Psoas muscle (tissue), 8 donors: ENCODE data around the gene KCTD1. TPM values are rescaled to one million over a fixed set of nuclear protein-coding genes. Genes with fewer than 3 reads are reported as not detected.

Source experiments
- ATAC-seq, 4 donors: fragments of 200-7000 bp; cut with Tn5 transposase; one replicate each; pipeline ENCODE4 v1.9.1; 2020; ENCODE audit warnings: moderate library complexity in 3 of 4, mild to moderate bottlenecking in 2 of 4
- DNase-seq, 2 donors: peaks; one replicate each; pipeline ENCODE4 v3.0.0-alpha.2; 2020
- H3K27ac ChIP-seq: fragments of 200-600 bp; one replicate; pipeline ENCODE4 v1.8.0; 2022
- H3K27me3 ChIP-seq, 3 donors: fragments of 200-600 bp in 1 of 3; one replicate each; pipeline versions ENCODE4 v1.6.1 to v1.8.0; 2013 to 2022; ENCODE audit warnings: low read length in 2 of 3, mild to moderate bottlenecking in 2 of 3, moderate library complexity in 1 of 3; ENCODE audit not compliant: insufficient read depth in 3 of 3
- H3K36me3 ChIP-seq, 2 donors: fragments of 200-600 bp in 1 of 2; one replicate each; pipeline versions ENCODE4 v1.6.1 to v1.8.0; 2013 to 2022; ENCODE audit warnings: low read depth in 1 of 2, mild to moderate bottlenecking in 1 of 2, moderate library complexity in 1 of 2; ENCODE audit not compliant: insufficient read depth in 1 of 2
- H3K4me1 ChIP-seq: fragments of 200-600 bp; one replicate; pipeline ENCODE4 v1.8.0; 2022
- H3K4me3 ChIP-seq: fragments of 200-600 bp; one replicate; pipeline ENCODE4 v1.8.0; 2022; ENCODE audit warnings: mild to moderate bottlenecking
- H3K9me3 ChIP-seq: fragments of 200-600 bp; one replicate; pipeline ENCODE4 v1.8.0; 2022
- CTCF ChIP-seq: fragments of 200-600 bp; IDR thresholded peaks from one replicate; pipeline ENCODE4 v1.8.0; 2022; ENCODE audit warnings: antibody characterized with exemption
- WGBS, 3 donors: extraction: QIAGEN DNeasy Blood & Tissue Kit; methylation state at CpG; one replicate each; pipeline versions ENCODE4 v1.1.6 to v1.1.7; 2013; 5-methylcytosine and 5-hydroxymethylcytosine counted together
- intact Hi-C, 2 donors: fragments of 100-400 bp; cut with DNase I; formaldehyde crosslinking; loops; one replicate each; pipeline versions ENCODE4 v1.11.0 to v1.14.2; 2022
- polyA plus RNA-seq, 3 donors: library from polyadenylated mRNA; stranded (reverse); fragments of 200-250 nt; gene quantifications; one replicate each; pipeline ENCODE4 v1.2.3, GENCODE V29; 2013
- total RNA-seq, 4 donors: library from RNA; stranded (reverse); fragmentation: NEBNext Ultra II Directional in 2 of 4; extraction: Animal tissue kit (Norgen Biotek cat#: 25700) in 2 of 4; gene quantifications; one replicate each; pipeline versions ENCODE4 v1.2.1 to v1.2.4, GENCODE V29; 2021 to 2023
- donor health status: healthy with polysubstance abuse.
- donor health status: DM: no; HTN: no; CAD: no; lungs with moderate emphysema.
- donor health status: Bipolar disorder and iron deficiency.
- donor health status: healthy.
- donor health status: DM: yes; HTN: yes; CAD: no.
- donor health status: DM: no; HTN: no; CAD: no.
- donor health status: DM: no; HTN: no; CAD: no.
- donor health status: DM: yes; HTN: yes; CAD: no.

KCTD1 gene
- total and polyA plus RNA-seq, 7 donors, result 2.6 to 8.6 (median 3.5) TPM

GRCh38 chr18:26566874-26567555, 18.7 kb upstream of the KCTD1 start:
- WGBS, 3 donors, result 58 to 78% (median 61%) methylated on average over 1 of the region's 1 CpG
- TF ChIP-seq CTCF, result no peak
- Histone ChIP-seq H3K4me3 (no peak overlapping the region), H3K36me3 (no peaks in the 10 kb centered on the region), H3K9me3 (peaks cover 5% of the 10 kb centered on the region), H3K4me1 (no peaks in the 10 kb centered on the region), H3K27me3 (peaks cover 0 to 4% (median 0%) of the 10 kb centered on the region in 3 donors), H3K27ac (no peak overlapping the region)
- DNase-seq, result no peak
- ATAC-seq, result no peak
- intact Hi-C loops, result no loop called here

- Histone ChIP-seq H3K9me3 (peaks cover 5% of the 10 kb centered on the region), H3K4me3 (no peak overlapping the region), H3K36me3 (no peaks in the 10 kb centered on the region), H3K27me3 (peaks cover 0 to 4% (median 0%) of the 10 kb centered on the region in 3 donors), H3K27ac (no peak overlapping the region), H3K4me1 (no peaks in the 10 kb centered on the region)
- ATAC-seq (no peak), DNase-seq (no peak)
- TF ChIP-seq CTCF, result no peak
- intact Hi-C loops, result no loop called here
Measured at GRCh38 chr18:26565514-26565913, 17.2 kb upstream of the KCTD1 start.

- Histone ChIP-seq H3K27ac (no peak overlapping the region), H3K9me3 (peaks cover 5% of the 10 kb centered on the region), H3K4me3 (no peak overlapping the region), H3K27me3 (peaks cover 0 to 4% (median 0%) of the 10 kb centered on the region in 3 donors), H3K36me3 (no peaks in the 10 kb centered on the region), H3K4me1 (no peaks in the 10 kb centered on the region)
- DNase-seq, result no peak
- 73 to 88% (median 74%) methylated on average over 3 of the region's 3 CpGs for WGBS, 3 donors
- ATAC-seq, result no peak
- intact Hi-C loops, result no loop called here
- no peak for TF ChIP-seq CTCF
Measured at GRCh38 chr18:26563024-26563423, 14.7 kb upstream of the KCTD1 start.

- H3K36me3 ChIP-seq, result no peaks in the 10 kb centered on the region
- no peak overlapping the region for H3K27ac ChIP-seq
- H3K9me3 ChIP-seq, result peaks cover 5% of the 10 kb centered on the region
- intact Hi-C loops, result no loop called here
- no peaks in the 10 kb centered on the region for H3K4me1 ChIP-seq
- peaks cover 0 to 4% (median 0%) of the 10 kb centered on the region in 3 donors for H3K27me3 ChIP-seq
- no peak for DNase-seq
- WGBS, 3 donors, result 97 to 100% (median 98%) methylated on average over 2 of the region's 2 CpGs
- no peak for TF ChIP-seq CTCF
- H3K4me3 ChIP-seq, result no peak overlapping the region
- no peak for ATAC-seq
Measured at GRCh38 chr18:26562568-26562967, 14.2 kb upstream of the KCTD1 start.

- H3K4me1 ChIP-seq, result no peaks in the 10 kb centered on the region
- WGBS, 3 donors, result 88 to 92% (median 91%) methylated on average over 5 of the region's 5 CpGs
- H3K9me3 ChIP-seq, result peaks cover 5% of the 10 kb centered on the region
- H3K4me3 ChIP-seq, result no peak overlapping the region
- H3K36me3 ChIP-seq, result no peaks in the 10 kb centered on the region
- ATAC-seq (no peak), DNase-seq (no peak)
- intact Hi-C loops, result no loop called here
- H3K27me3 ChIP-seq, result peaks cover 0 to 4% (median 0%) of the 10 kb centered on the region in 3 donors
- H3K27ac ChIP-seq, result no peak overlapping the region
- TF ChIP-seq CTCF, result no peak
Measured at GRCh38 chr18:26561769-26562168, 13.4 kb upstream of the KCTD1 start.
